Measurements from ENCODE around the gene RECK. TPM values are rescaled to one million over a fixed set of nuclear protein-coding genes. Genes with fewer than 3 reads are reported as not detected.
"Not testable (repeated sequence)": the region's sequence is repeated elsewhere in the genome, so short reads cannot be mapped to it uniquely, and the experiment has no call there.

Gene RECK
- total RNA-seq: 5.8 TPM
- long read RNA-seq, full-length matches to known transcripts: 1 of 3 reads
- long read RNA-seq, partial matches to known transcripts: 1 of 3 reads
- long read RNA-seq, other reads (novel, unspliced or antisense): 1 of 3 reads

- intact Hi-C loops (cut with DNase I): no loop called here
- peak; percentile 93 for DNase-seq (ENCODE audit: low spot score)
Measured at GRCh38 chr9:36036780-36037548, at the start of gene RECK. TSS of gene RECK (plus strand) at chr9:36036913. CDS start at chr9:36036999, 86 bp downstream.

GRCh38 chr9:35990155-35990554, 46.6 kb upstream of the RECK start:
- DNase-seq (ENCODE audit: low spot score): no peak
- intact Hi-C loops (cut with DNase I): no loop called here

GRCh38 chr9:35993136-35993535, 43.6 kb upstream of the RECK start:
- intact Hi-C loops (cut with DNase I); DNase-seq (ENCODE audit: low spot score): not testable (repeated sequence)

- DNase-seq (ENCODE audit: low spot score): no peak
- intact Hi-C loops (cut with DNase I): no loop called here
Measured at GRCh38 chr9:35993976-35994720, 42.6 kb upstream of the RECK start.

DNA sequence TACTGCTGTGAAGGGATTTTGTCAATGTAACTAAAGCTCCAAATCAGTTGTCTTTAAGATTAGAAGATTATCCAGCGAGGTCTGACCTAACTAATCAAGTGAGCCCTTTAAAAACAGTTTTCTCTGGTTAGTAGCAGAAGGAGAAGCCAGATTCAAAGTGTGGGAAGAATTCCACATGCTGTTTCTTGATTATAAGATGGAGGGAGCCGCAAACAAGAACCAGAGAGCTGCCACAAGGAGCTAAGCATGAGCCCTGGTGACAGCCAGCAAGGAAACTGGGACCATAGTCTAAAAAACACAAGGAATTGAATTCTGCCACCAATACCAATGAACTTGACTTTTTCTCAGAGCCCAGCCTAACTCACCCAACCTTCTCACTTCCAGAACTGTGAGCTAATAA, 41.8 kb upstream of the RECK start:
- no peak for DNase-seq (ENCODE audit: low spot score)
- intact Hi-C loops (cut with DNase I): no loop called here

- intact Hi-C loops (cut with DNase I): no loop called here
- DNase-seq (ENCODE audit: low spot score): no peak
Measured at GRCh38 chr9:35996358-35996970, 40.2 kb upstream of the RECK start.

DNA sequence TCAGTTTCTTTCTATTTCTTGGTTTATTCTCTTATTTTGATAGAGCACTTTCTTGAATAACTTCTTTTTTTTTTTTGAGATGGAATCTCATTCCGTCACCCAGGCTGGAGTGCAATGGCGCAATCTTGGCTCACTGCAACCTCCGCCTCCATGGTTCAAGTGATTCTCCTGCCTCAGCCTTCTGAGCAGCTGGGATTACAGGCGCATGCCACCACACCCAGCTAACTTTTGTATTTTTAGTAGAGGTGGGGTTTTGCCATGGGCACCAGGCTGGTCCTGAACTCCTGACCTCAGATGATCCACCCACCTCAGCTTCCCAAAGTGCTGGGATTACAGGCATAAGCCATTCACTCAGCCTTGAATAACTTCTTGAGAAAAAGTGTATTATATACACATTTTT, 39.7 kb upstream of the RECK start:
- DNase-seq (ENCODE audit: low spot score); intact Hi-C loops (cut with DNase I): not testable (repeated sequence)

GRCh38 chr9:35998333-35998732, 38.4 kb upstream of the RECK start:
- intact Hi-C loops (cut with DNase I): no loop called here
- no peak for DNase-seq (ENCODE audit: low spot score)

GRCh38 chr9:36005891-36006290, 30.8 kb upstream of the RECK start:
- DNase-seq (ENCODE audit: low spot score): no peak
- intact Hi-C loops (cut with DNase I): no loop called here

DNA sequence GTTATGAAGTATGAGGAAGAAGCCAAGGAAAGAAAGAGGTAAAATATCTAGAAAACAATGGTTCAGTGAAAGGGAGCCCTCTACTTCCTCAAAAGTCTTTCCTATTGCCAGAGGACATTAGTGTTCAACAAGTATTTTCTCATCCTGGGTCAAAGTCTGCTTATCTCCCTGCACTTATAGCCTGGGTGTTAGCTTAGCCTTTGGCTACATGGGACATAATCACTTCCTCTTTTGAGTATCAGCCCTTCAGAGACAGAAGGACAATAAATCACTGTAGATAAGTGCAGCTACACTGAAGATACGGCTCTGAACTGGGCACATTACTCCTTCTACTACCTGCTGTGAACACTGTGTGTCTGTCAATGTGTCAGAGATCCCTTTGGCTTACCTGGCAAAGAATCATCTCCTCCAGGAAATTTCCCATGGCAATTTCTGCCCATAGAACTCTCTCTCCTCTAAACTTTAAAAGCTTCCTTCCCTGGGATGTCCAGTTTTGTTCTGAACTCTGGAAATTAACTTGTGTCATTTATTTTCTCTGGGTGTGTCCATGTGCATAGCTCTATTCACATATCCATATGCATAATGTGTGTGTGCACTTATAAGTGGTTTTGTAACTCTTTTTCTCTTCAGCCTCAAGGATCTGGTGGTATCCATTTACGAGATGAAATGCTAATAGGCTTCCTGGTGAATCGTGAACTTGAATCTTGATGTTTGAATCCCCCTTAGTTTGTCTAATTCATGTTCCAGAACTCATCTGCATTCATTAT, 30.0 kb upstream of the RECK start:
- DNase-seq (ENCODE audit: low spot score): no peak
- intact Hi-C loops (cut with DNase I): no loop called here

DNA sequence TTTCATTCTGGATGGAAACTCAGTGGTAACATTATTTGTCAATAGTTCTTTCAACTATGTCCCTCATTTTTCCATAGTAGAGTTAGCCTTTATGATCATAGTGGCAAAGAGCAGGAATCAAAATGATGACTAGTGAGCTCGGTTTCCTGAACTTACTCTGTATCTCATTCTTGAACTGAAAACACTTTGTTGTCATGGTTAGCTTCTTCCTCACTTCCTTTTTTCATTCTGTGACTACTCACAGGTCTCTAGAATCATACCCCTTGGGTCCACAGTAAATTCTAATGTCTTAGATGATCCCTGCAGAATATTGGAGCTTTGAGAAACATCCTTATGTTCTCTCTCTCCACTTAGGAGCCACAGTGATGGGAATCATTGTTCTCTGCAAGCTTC, 29.4 kb upstream of the RECK start:
- intact Hi-C loops (cut with DNase I): no loop called here

GRCh38 chr9:36007852-36008251, 28.9 kb upstream of the RECK start:
- DNase-seq (ENCODE audit: low spot score): no peak
- intact Hi-C loops (cut with DNase I): no loop called here

More for the DNA sequence above, 29.4 kb upstream of the RECK start:
- no peak for DNase-seq (ENCODE audit: low spot score)

DNA sequence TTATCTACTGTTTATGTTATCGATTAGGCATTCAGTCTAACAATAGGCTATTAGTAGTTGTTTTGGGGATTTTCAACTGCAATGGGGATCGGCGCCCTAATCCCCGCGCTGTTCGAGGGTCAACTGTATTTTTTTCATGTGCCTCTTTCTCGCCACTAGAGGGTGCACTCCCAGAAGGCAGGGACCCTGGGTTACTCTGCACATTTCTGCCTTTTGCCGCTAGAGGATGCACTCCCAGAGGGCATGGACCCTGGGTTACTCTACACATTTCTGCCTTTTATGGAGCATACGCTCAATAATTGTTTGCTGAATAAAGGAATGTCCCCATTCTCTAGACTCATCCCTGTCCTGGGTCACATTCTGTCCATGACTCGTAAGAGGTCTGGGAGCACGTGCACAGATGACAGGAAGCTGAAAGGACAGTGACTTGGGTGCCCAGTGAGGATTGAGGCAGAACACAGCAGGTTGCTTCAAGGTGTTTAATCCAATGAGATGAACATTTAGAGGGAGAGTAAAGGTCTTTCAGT, 27.9 kb upstream of the RECK start:
- intact Hi-C loops (cut with DNase I): no loop called here
- DNase-seq (ENCODE audit: low spot score): no peak

GRCh38 chr9:36011379-36011778, 25.3 kb upstream of the RECK start:
- no peak for DNase-seq (ENCODE audit: low spot score)
- intact Hi-C loops (cut with DNase I): no loop called here

GRCh38 chr9:36017278-36017677, 19.4 kb upstream of the RECK start:
- DNase-seq (ENCODE audit: low spot score): no peak
- intact Hi-C loops (cut with DNase I): no loop called here

GRCh38 chr9:36018129-36018528, 18.6 kb upstream of the RECK start:
- DNase-seq (ENCODE audit: low spot score): no peak
- intact Hi-C loops (cut with DNase I): no loop called here

DNA sequence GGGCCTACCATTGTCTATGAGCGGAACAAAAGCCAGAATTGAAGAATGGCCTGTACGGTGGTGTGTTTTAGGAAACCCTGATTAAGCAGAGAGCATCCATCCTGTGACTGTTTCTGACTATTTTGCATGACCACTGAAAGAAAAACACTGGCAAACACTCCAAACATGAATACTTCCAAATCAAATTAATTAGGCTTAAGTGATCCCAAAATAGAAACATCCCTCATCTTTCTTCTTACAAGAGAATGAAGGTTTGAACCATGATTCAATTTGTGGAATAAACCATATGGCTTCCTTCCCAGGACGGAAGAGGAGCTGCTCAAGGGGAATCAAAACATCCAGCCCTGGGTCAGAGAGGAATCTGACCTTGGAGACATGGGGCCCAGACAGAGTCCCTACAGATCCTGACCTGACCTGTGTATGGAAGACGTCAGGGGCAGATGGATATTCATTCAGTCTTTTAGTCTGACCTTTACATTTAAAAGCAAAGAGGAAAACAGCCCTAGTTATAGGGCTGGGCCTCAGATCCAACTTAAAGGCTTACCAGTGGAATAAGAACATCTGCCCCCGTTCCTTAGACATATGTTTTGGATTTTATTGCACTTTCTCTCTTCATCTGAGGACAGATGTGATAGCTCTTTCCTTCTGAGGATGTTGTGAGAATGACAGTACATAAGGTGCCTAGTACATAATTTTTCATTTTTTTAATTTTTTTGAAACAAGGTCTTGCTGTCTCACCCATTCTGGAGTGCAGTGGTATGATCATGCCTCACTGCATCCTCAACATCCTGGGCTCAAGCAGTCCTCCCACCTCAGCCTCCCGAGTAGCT, 17.6 kb upstream of the RECK start:
- intact Hi-C loops (cut with DNase I): no loop called here
- no peak for DNase-seq (ENCODE audit: low spot score)

- intact Hi-C loops (cut with DNase I): loop anchor here (2.0 kb wide), 1 partner anchor 63 kb away; the partner anchor contains the start of gene OR2S2
- no peak for DNase-seq (ENCODE audit: low spot score)
Measured at GRCh38 chr9:36021968-36022367, 14.7 kb upstream of the RECK start.
